Forelimb muscle (tissue), 1 donor: ENCODE measurements around the gene VSIG10. TPM values are rescaled to one million over a fixed set of nuclear protein-coding genes. Genes with fewer than 3 reads are reported as not detected.
"Not testable (repeated sequence)": the region's sequence is repeated elsewhere in the genome, so short reads cannot be mapped to it uniquely, and the experiment has no call there.

Source experiments
- DNase-seq: peaks from one replicate; pipeline ENCODE4 v3.0.0-alpha.2; 2013; ENCODE audit warnings: low read depth
- polyA plus RNA-seq: library from polyadenylated mRNA; unstranded; fragments of 120-200 nt; gene quantifications from one replicate; pipeline ENCODE4 v1.2.1, GENCODE V29; 2013; ENCODE audit not compliant: insufficient read length

The VSIG10 gene
- polyA plus RNA-seq, 1 donor: 10.6 TPM

DNA sequence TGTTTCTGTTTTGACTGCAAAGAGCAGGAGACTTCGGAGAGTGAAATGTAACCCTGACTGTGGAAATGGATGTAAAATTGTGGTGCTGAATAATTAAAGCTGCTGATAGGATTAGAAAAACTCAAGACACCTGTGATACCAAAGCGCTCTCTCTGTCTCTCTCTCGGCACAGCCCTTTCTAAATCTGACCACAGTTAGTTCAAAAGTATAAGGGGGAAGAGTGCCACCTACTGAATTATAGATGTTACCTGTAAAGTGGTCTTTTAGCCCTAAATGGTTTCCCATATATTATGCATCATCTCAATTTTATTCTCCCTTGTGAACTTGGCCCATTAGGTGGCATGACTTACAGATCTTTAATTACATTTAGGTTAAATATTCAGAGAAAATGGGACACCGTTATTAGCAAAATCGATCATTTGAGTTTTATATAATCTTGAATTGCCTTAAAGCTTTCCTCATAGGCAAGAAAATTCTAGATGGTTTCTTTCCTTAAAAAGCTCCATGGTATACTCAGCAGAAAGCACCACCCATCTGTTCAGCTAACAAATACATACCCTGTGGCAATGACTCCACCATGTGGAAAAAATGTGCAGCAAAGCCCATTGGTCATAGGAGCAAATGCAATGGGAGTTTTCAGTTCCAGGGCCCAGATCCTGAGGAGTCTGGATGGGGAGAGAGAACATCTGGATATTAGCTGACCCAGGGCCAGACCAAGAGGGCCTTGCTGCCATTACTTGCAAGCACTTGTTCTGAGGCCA, 69.2 kb downstream of the VSIG10 start:
- no peak for DNase-seq

DNA sequence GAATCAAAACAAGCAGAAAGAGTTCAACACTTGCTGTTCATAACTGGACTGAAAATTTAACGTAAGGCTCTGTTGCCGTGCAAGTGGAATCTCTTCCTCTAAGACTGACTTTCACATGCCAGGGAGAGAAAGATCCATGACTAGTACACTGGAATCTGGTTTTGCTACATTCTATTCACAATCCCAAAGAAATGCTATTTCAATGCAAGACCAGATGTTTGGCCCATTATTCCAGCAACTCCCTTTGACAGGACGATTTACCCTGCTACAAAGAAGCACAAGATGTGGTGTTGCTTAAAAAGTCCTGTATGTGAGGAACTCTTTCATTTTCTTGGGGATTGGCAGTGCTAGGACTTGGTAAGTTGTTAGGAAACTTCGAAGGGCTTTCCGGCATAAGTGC, 69.9 kb downstream of the VSIG10 start:
- no peak for DNase-seq

DNA sequence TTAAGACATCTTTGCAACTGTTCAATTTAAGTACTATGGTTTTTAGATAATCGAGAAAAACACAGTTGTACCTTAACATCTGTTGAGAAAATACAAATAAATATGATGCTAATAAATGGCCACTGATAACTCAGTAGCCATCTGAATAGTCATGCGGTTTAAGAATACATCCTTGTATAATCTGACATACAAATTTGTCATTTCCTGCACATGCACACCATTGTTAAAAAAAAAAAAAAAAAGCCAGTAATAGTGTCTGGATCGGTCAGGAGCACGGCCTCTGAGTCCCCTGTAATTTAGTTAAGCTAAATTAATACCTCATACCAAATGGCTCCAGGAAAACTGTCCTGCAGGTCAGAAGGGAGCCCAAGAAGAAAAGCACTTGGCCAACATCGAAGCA, 70.5 kb downstream of the VSIG10 start:
- DNase-seq: no peak

DNA sequence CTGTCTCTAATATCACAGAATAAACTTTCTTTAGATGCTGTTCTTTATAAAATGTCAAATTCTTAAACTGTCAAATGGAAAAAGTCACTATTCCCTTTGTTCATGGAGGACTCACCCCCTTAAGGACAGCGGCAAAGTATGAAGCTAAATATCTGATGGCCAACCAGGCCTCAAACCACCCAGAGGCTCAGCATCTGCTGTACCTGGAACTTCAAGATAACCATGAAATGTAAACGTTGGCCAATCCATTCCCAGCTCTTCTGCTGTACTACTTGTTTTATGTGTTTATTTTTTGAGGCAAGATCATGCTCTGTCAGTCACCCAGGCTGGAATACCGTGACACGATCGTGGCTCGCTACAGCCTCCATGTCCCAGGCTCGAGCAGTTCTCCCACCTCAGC, 71.6 kb downstream of the VSIG10 start:
- DNase-seq: no peak

DNA sequence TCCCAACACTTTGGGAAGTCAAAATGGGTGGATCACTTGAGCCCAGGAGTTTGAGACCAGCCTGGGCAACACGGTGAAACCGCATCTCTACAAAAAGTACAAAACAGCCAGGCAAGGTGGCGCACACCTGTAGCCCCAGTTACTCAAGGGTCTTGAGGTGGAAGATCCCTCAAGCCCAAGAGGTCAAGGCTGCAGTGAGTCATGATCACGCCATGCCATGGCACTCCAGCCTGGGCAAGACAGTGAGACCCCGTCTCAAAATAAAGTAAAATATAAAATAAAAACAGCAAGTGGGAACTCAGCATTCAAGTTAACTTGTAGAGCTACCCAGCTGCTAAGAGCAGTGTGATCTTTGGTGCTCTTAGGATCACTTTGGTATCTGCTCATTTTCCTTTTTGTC, 74.6 kb downstream of the VSIG10 start:
- DNase-seq: no peak

DNA sequence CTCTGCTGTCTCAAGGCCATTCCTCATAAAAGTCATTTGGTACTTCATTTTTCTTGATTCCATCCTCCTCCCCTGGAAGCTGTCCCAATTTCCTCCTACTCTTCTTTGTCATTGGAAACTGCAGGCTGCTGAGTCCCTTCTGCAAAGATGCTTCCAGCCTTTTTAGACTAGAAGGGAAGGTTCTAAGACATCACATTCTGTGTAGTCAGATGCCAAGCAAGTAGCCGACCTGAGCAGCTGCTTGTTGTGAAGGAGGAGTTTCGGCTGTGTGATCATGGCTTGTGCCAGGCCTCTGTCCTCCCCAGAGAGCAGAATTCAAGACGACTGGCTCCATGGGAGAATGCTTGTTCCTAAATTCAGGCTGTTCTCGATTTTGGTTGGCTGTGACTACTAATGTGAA, 78.6 kb downstream of the VSIG10 start:
- no peak for DNase-seq

DNA sequence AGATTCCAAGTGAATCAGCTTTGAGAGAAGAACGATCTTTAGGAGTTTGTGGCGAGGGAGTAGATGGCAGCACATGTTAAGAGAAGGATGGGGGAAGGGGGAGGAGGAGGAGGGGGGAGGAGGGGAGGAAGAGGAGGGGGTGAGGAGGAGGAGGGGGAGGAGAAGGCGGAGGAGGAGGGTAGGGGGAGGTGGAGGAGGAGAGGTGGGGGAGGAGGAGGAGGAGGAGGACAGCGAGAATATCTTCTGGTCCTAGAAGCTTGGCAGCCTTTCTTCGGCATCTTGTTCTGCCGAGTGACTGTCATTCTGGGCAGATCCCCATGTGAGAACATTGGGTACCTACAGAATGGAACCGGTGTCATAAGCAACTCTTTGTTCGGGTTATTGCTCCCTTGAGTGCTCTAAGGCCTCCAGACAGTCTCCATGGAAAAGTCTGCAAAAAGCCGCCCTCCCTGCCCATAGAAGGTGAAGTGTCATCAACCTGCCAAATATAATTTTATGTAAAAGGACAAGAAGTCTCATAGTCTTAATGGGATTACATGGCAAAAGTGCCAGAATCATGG, 80.4 kb downstream of the VSIG10 start:
- DNase-seq: no peak

DNA sequence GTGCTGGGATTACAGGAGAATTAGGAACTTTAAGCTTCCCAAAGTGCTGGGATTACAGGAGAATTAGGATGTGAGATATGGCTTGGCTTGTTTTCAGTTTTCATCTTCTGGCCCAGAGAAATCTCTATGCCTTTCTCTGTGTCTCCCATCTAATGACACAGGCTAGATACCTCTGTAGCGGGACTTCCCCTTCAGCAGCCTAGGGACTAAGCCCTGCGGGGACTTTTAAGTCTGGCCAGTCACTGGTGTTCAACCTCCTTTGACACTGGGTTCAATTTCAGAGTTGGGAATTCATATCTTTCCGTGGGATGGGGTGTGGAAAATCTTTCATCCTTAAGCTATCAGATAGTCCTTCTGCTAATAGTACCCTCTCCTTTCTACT, 81.1 kb downstream of the VSIG10 start:
- DNase-seq: no peak

DNA sequence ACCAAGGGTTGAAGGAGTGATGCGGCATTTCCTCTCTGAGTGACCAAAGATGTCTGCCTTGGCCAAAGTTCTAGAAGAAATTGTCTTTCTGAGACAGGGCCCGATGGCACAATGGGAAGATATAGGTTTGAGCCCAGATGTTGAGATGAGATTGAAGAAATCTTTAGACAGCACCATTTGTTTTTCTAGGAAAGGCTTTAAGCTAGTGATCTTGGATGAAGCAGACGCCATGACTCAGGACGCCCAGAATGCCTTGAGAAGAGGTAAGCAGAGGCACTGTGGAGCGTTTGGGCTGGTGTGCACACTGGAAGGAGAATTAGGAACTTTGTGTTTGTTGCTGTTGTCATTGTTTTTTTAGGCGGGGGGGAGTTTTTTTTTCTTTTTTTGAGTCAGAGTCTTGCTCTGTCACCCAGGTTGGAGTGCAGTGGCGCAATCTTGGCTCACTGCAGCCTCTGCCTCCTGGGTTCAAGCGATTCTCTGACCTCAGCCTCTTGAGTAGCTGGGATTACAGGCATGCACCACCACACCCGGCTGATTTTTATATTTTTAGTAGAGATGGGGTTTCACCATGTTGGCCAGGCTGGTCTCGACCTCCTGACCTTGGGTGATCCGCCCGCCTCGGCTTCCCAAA, 81.6 kb downstream of the VSIG10 start:
- DNase-seq: not testable (repeated sequence)

DNA sequence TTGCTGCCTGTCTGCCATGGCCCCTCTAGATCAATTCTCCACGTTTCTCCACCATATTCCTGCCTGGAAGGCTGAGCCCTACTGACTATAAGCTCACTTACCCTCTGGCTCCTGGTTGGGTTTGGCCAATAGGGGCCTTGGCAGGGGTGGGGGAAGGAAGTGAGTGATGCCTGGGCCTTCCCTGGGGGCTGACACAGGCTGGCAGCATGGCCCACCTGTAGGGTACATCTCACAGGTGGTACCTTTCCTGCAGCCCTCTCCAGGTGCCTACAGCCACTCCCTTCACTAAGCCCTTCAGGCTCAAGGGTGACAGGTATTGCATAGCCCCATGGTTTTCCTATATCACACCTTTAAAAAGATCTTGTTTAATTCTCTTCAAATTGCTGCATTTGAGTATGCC, 83.8 kb downstream of the VSIG10 start:
- DNase-seq: no peak

DNA sequence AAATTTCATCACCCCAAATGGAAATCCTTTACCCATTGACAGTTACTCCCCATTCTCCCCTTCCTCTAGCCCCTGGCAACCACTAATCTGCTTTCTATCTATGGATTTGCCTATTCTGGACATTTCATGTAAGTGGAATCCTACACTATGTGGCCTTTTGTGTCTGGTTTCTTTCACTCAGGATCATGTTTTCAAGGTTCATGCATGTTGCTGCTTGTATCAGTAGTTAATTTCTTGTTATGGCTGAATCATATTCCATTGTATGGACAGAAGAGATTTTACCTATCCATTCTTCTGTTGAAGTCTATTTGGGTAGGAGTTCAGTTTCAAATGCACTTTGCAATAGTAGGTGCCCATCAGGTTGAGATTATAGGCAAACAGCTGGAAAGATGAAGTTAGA, 85.9 kb downstream of the VSIG10 start:
- no peak for DNase-seq

DNA sequence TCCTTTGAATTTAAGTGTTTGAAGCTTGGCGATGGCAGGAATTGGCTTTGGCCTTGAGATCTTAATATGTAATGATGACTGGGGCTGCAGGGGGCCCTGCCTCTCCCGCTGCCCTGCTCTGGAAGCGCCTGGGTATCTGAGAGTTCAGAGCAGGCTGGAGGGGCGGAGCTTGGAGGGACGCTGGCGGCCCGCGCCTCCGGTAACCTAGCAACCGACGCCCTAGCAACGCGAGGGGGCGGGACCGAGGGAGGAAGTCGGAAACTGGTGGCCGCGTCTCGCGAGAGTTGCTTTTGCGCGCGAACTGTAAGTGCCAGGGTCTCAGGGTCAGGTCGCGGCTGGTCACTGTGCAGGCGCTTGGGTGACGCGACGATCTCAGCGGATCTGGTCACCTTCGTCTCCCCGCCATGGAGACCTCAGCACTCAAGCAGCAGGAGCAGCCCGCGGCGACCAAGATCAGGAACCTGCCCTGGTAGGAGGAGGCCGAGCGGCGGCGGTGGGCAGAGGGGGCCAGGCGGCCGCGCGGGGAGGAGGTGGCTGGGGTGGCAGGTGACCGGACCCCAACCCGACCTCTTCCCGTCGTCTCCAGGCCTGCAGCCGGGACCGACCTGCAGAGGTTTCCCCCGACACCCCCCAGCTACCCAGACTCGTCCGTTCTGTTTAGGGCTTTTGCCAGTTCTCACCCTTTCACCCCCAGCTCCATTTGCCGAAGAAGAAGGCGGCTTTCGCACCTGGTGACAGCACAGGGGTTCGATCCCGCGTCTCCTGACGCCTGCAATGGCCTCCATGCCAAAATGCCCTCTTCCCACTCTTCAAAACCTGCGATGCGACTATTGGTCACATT, 87.2 kb downstream of the VSIG10 start, which contains the start of gene RFC5:
RFC5 (plus strand) TSS at position 280 of the 841 bp plus-strand sequence; CDS start at position 405, 125 bp downstream.
- DNase-seq: peak; percentile 78

DNA sequence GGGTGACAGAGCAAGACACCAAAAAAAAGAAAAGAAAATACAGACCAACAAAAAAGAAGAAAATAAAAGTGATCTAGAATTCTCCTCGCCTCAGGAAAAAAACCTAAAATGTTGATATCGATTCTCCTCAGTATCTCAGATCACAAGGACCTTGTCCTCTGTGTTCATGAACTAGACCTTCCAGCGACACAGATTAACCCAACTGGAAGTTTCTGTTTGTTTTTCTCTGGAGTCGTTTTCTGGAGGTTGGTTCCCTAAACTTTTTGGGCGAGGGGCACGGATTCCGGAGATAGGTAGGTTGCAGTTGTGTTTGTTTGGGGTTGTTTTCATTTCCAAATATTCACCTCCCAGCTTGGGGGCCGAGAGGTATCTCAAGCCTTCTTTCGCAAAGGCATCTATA, 87.9 kb downstream of the VSIG10 start:
- DNase-seq: no peak

DNA sequence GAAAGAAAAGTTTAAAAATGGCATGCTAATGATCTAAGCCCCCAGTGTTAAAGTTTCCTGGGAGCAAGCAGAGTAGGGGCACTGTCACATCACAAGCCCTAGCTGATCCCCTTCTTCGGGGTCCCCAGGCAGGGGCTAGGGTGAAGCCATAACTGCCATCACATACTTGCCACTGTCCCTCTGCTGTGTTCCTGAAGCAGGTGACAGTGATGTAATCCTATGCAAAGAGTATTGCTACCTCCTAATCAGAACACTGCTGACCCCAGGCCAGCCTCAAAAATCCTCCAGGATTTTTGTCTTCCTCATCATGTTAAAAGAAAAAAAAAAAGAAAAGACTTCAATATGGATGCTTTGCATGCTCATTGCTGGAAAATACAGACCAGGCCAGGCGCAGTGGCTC, 88.5 kb downstream of the VSIG10 start:
- no peak for DNase-seq

Other genes with a start within 250 kb of the VSIG10 start
- gene KSR2, start 135.0 kb downstream of the VSIG10 start, polyA plus RNA-seq: not detected
- 11.2 TPM for gene RFC5, start 87.3 kb downstream of the VSIG10 start, polyA plus RNA-seq
- 56.6 TPM for gene WSB2, start 42.8 kb downstream of the VSIG10 start, polyA plus RNA-seq
- gene PEBP1, start 32.1 kb upstream of the VSIG10 start, polyA plus RNA-seq: 134 TPM